PFSK-1 (cell line): ENCODE data around the gene VPS37B.

Experiments used
- POLR2AphosphoS5 ChIP-seq: IDR thresholded peaks from 2 replicates; pipeline ENCODE4 v1.6.1; 2012; ENCODE audit warnings: low read depth, mild to moderate bottlenecking, control low read depth, low read length, moderate library complexity
- REST ChIP-seq, 2 experiments: IDR thresholded peaks; 2 replicates each; pipeline versions ENCODE4 v1.6.1 to v1.8.0; 2011 to 2012; ENCODE audit warnings: low read depth in 2 of 2, low read length in 2 of 2, control low read depth in 1 of 2, inconsistent platforms in 1 of 2, mild to moderate bottlenecking in 1 of 2, moderate library complexity in 1 of 2; ENCODE audit not compliant: insufficient read depth in 1 of 2
- TAF1 ChIP-seq: IDR thresholded peaks from 2 replicates; pipeline ENCODE4 v1.6.1; 2012; ENCODE audit warnings: low read length, control low read depth, borderline replicate concordance; ENCODE audit not compliant: insufficient read depth

GRCh38 chr12:122827258-122827657 is 68.7 kb downstream of the VPS37B start:
- TF ChIP-seq TAF1 (no peak), REST (IDR thresholded peaks at IDR 0.05; ENCODE audit: insufficient read depth in 1 of 2, low read depth in 2 of 2, low read length in 2 of 2) (no peak), POLR2AphosphoS5 (no peak)
